ENCODE data around the gene TUB.

The TUB gene

GRCh38 chr11:8047382-8047781 lies 33.6 kb upstream of the TUB start:
- DNase-seq (ENCODE audit: low read depth) = no peak

DNA sequence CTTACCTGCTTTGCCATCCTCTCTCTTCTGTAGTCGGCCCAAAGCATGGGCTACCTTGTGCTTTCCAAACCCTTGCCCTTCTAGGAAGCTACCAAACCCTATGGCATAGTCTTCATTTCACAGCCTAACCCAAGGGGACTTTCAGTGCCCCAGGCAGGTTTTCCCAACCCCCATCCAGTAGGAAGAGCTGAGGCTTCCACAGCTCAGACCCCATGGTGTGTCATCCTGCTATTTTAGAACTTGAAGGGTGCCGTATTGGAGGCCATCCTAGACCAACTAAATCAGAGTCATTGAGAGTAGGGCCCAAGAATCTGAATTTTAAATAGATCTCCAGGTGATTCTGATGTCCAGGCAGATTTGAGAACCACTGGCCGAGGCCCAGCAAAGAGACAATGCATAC lies 31.9 kb upstream of the TUB start:
- no peak for DNase-seq (ENCODE audit: low read depth)

- DNase-seq (ENCODE audit: low read depth) = no peak
Measured at GRCh38 chr11:8055091-8055835, 25.7 kb upstream of the TUB start.

DNA sequence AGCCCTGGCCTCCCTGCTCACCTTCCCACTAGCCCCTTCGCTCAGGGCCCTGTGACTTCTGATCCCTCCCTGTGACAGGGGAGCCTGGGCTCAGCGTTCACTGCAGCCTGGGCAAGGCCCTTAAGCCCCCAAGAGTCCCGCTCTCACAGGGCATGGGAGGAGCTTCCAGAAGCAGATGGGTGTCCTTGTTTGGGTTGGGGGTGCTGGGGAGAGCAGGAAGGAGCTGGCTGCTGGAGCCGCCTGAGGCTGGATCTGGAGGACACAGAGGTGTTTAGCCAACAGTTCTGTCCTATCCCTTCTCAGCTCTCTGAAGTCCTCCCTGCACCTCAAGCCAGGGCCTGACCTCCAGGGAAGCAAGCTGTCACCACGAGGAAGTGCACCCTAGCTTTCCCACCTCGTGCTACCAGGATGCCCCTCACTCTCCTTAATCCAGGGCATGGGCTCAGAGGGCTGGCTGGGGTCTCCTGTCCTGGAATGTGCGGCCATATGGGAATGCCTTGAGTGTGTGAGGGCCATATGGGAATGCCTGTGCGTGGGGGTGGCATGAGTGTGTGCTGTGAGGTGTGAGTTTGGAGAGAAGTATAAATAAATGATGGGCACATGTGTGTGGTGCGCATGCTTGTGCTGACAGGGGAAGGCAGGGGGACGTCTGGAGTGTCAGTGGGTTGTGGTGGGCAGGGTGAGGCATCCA lies 25.0 kb upstream of the TUB start:
- no peak for DNase-seq (ENCODE audit: low read depth)

DNA sequence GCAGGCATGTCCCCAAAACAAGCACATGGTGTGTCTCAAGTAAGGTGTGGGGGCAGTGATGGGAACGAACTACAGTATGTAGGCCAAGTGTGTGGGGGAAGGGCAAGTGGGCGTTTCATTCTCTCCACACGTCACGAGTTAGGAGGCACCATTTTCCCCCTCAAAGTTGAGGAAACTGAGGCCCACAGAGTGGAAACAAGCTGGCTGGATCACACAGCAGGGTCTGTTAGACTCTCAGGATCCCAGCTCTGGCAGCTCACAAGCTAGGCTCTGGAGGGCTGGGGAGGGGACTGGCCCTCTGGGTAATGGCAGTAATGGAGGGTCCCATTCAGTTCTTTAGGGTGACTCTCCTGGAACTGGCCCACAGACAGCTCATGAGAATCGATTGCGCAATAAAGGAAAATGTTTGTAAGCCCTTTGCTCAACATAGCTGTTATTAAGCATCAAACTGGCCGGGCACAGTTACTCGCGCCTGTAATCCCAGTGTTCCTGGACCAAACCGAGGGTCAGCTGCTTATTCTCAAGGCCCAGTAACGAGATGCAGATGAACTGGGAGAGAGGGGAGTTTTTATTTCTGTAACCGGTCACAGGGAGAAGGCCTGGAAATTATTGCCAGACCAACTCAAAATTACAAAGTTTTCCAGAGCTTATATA lies 24.1 kb upstream of the TUB start:
- no peak for DNase-seq (ENCODE audit: low read depth)

- DNase-seq (ENCODE audit: low read depth) = no peak
Measured at GRCh38 chr11:8058216-8058615, 22.8 kb upstream of the TUB start.

- DNase-seq (ENCODE audit: low read depth) = no peak
Measured at GRCh38 chr11:8059030-8059429, 22.0 kb upstream of the TUB start.

- DNase-seq (ENCODE audit: low read depth) = no peak
Measured at GRCh38 chr11:8059571-8060011, 21.4 kb upstream of the TUB start.

DNA sequence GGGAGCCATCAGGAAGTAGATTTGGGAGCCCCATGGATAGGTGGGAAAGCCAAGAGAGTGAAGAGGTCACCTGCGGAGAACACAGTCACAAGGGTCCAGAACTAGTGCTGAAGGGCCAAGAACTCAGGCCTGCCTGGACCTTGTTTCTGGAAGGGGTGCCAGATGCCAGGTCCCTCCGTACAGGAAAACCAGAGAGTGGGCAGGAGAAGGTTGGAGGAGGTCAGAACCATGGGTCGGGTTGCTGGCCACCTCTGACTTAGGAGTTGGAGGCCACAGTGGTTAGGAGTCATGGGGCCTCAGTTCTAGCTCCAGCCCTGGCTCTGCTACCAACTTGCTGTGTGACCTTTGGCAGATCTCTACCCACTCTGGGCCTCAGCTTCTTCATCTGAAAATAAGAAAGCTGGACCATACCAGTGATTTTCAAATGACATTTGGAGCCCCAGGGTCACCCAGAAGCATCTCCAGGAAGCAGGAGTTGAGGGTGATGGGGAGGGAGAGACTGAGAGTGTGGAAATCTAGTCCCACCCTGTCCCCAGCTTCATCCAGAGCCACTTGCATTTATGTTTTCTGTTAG lies 20.8 kb upstream of the TUB start:
- DNase-seq (ENCODE audit: low read depth) = no peak

- DNase-seq (ENCODE audit: low read depth) = no peak
Measured at GRCh38 chr11:8060801-8061554, 20.0 kb upstream of the TUB start.

DNA sequence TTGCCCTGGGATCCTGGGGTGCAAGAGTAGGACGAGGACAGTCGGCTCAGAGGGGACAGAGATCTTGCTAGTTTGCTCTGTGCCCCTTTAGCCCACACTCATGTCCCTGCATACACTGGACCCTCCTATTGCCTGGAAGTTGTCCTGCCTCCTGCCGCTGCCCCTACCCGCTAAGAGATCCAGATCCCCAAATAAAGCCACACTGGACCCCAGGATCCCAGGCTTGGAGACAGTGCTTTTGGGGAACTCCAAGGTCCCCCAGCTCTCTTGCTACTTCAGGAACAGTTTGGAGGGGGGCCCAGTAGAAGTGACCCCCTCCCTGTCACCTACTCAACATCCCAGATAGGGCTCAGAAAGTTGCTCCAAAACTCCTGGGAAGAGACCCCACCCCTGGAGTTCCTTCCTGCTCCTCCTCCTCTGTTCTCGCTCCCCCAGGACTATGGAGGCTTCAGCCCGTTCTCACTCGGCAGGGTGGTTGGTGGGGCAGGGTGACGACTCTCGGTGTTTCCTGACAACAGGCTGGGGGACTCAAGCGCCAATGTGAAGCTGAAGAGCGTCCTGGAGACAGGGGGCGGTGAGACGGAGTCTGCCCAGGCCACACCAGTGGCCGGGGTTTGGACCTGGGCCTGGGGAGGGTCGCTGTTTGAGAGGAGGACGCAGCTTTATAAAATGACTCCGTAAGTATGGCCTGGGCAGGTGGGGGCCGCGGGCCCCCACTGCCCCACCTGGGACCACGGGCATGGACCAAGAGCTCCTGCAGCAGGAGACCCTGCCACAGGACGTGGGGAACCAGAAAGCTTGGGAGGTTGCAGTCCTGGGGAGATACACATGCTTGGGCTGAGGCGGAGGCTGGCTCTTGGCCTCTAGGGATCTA lies 19.2 kb upstream of the TUB start:
- no peak for DNase-seq (ENCODE audit: low read depth)

- DNase-seq (ENCODE audit: low read depth) = no peak
Measured at GRCh38 chr11:8062781-8063257, 18.2 kb upstream of the TUB start.

- DNase-seq (ENCODE audit: low read depth) = no peak
Measured at GRCh38 chr11:8063324-8063723, 17.7 kb upstream of the TUB start.

GRCh38 chr11:8065031-8065430 lies 16.0 kb upstream of the TUB start:
- no peak for DNase-seq (ENCODE audit: low read depth)

GRCh38 chr11:8066036-8066910 lies 14.7 kb upstream of the TUB start:
- DNase-seq (ENCODE audit: low read depth) = no peak

DNA sequence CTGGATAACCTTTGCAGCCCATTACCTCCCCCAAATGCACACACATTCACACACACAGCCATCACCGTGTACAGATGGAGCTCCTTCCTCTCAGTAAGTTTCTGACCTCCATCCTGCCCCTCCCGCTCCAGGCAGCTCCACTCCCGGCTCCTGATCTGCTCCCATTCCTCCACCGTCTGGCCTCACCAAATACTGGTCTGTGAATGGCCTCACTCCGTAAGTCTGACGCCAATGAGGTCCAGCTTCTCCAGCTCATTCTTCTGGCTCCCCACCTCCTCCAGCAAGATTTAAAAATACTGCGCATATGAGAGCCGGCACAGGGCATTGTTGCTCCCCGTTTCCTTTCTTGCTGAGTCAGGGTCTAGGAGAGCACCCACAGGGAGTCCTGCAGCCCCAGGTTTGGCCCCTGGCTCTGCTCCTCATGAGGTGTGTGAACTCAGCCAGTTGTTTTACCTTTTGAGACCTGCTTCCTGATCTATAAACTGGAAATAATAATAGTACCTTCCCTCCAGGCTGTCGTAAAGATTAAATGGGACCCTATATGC lies 14.0 kb upstream of the TUB start:
- DNase-seq (ENCODE audit: low read depth) = no peak

DNA sequence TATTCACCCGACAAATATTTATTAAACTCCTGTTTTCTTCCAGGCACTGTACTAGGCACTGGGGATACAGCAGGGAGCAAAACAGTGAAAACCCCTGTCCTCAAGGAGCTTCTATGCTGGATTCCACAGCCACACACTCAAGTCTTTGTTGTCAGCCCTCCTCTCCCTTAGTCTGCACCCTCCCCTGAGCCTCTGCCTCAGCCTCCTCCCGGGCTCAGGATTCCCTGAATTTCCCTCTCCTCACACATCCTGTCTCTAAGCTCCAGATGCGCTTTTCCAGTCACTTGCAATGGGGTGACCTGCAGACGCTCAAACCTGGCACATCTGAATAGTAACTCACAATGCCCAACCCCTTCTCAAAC lies 13.5 kb upstream of the TUB start:
- no peak for DNase-seq (ENCODE audit: low read depth)

DNA sequence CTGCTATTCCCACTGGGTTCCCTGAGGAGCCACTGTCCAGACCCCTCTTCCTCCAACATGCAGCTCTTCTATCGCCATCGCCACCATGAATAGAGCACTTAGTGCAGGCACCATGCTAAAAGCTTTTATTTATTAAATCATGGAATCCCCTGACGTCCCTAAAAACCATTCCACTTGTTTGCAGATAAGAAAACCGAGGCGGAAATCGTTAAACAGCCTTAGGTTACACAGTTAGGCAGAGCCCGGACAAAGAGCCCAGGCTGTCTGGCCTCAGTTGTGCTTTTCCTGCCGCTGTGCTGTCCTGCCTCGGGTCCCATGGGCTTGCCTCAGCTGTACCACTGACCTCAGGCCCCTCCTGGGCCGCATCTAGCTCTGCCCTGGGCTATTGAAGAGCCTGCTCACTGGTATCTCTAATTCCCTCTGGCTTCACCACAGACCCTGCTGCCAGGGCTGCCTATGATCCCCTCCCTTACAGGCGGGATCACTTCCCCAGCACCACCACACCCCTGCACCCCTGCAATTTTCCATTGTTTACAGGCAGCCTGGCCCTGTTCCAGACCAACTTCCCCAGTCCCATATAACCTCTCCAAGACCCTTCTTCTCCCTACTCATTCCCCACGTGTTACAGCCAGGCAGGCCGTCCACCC lies 13.0 kb upstream of the TUB start:
- DNase-seq (ENCODE audit: low read depth) = no peak

- DNase-seq (ENCODE audit: low read depth) = no peak
Measured at GRCh38 chr11:8068605-8069221, 12.3 kb upstream of the TUB start.

All from activated T-cell treated with anti-CD3 and anti-CD28 coated beads for 48 hours (primary cell).